GM19455 (cell line): Measurements from ENCODE around the gene PDE9A.

Experiments
- ATAC-seq: cut with Tn5 transposase; IDR thresholded peaks from one replicate; pipeline ENCODE4 v1.9.1; 2021; ENCODE audit not compliant: unreplicated experiment

Gene PDE9A

DNA sequence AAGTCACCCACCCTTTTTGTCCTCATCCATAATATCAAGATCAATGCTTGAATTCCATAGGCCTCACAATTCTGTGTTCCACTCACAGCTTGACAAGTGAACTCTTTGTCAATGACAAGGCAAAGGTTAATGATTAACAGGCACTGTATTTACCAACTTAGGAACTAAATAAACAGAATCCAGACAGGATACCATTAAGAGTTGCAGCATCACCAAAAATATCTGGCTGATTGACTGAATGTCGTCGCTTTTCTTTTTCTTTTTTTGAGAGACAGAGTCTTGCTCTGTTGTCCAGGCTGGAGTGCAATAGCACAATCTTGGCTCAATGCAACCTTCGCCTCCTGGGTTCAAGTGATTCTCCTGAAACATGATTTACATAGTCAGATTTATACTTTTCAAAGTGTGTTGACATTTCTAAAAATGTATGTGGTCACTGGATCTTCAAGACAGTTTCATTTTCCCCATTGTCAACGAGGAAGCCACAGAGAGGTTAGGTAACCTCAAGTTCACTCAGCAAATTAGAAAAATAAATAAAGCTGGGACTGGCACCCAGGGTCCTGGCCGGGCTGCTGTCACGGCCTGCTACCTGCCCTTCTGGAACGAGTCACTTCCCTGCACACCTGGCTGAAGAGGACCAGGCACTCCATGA is 81.0 kb downstream of the PDE9A start:
- ATAC-seq = no peak

DNA sequence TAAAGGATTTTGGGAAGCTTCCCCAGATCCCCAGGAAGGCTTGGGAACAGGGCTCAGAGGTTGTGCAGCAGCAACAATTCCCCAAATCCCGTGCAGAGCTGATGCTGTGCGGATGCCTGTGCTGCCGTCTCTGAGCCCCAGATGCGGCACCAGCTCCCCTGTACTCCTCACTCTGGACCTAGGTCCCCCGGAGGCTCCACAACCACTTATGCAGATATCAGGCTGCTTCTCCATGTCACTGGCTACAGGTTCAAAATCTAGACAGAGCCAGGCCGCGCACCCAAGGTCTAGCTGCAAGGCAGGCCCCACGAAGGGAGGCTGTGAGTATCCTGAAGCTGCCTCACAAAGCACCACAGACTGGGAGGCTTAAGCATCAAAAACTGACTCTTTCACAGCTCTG is 81.6 kb downstream of the PDE9A start:
- no peak for ATAC-seq

DNA sequence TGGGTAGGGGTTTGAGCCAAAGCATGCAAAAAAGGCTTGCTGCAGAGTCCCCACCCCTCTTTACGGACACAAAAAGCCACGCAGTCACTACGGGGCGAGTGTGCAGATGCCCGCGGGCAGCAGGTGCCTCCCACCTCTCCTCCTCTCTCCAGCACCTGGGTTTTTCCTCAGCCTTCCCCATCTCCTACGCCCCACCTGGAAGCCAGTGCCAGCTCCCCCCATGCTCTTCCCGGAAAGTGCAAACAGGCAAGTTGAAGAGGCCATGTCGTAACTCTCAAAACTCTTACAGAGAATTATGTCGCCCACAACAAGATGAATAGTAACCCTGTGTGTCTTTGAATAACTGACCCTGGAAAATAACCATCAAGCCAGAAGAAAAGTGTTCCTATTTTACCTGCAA is 82.5 kb downstream of the PDE9A start:
- ATAC-seq = no peak

GRCh38 chr21:42736646-42737350 is 83.4 kb downstream of the PDE9A start:
- no peak for ATAC-seq

- no peak for ATAC-seq
Observed at GRCh38 chr21:42737951-42738590, 84.7 kb downstream of the PDE9A start.

DNA sequence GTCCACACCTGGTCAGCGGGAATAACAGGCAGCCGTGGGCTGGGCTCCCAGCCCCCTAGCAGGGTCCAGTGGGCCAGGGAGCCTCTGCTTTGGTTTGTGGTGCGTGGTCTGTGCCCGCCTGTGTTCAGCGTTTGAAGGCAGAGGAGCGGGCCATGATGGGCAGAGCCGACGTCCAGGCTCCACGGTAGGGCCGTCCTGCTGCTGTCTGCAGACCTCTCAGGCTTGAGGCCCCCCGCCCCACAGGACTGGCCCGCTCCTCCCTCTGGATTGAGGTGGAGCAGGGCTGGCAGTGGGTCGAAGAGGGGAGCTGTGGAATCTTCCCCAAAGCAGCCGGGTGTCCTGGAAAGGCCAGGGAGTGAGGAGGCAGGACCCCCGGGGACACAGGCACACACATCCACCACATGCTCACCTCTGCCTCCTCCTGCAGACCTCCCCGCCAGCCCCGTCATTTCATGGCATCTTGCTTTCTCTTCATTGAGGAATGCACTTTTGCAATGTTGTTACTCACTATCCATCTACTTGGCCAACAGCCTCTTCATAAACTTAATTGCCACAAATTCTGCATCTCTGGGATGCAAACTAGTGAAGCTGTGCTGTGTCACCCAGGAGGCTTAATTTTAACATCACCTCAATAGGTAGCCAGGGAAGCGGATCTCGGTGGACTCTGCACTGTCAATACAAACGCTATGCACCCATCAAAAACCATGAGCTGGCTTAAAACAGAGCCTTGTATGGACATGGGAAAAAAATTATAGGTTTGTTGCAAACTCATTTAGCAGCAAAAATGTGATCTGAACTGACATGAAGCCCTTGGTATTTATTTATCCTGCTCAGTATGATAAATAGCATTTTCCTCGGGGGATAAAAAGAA is 85.9 kb downstream of the PDE9A start:
- ATAC-seq = no peak

- no peak for ATAC-seq
Observed at GRCh38 chr21:42740405-42740909, 87.0 kb downstream of the PDE9A start.

DNA sequence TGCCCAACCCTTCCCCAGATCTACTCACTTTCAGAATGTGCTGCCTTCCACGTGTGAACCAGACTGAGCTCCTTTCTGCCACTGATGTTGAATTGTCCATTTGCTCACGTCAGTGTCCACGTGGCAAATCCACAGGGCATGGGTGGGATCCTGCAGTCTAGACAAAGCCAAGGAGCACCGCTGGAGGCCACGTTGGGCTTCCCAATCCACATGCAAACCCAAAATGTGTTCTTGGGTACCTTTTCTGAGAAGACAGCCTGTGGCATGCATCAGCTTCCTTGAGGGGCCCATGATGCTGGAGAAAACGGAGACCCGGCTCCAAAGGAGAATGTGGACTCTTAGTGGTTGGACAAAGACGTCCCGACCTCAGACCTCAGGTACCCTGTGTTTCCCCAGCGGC is 87.6 kb downstream of the PDE9A start:
- ATAC-seq = no peak

DNA sequence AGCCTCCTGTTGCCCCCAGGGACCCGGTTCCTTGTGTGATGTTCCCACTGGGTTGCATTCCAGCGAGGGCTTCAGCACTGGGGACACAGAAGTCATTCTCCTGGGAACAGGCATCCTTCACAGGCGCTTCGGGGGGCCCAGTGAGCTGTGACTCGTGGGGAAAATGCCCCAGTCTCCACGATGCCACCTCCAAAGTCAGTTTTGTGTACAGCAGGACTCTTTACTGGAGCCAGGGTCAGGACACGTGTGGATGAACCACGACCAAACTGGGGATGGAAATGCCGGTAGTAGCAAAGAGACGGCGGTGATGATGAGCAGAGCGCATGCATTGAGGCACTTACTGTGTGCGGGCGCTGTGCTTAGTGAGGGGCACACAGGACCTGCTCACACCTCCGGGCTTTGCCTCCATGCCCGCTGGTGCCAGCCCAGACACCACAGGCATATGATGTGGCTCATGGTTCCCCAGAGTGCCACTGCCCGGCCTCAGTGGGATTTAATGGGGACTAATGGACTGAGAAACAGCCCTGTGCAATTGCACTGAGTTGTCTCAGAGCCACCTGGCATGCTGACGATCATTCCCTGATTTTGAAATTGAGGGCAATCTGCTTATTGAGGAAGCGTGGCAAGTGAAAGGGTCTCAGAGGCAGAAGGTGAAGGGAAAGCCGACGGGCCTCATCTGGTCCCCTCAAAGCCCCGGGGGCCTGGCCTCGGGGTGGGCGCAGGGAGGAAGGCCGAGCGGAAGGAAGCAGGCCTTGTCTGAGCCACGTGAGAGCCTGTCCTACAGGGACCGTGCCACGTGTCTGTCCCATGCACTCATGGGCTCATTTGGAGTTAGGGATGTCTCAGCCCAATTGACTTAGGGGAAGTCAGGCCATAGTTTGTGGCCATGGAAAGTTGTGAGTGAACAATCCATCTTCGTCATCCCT is 91.4 kb downstream of the PDE9A start:
- ATAC-seq = no peak

GRCh38 chr21:42745511-42746239 is 92.3 kb downstream of the PDE9A start:
- no peak for ATAC-seq

DNA sequence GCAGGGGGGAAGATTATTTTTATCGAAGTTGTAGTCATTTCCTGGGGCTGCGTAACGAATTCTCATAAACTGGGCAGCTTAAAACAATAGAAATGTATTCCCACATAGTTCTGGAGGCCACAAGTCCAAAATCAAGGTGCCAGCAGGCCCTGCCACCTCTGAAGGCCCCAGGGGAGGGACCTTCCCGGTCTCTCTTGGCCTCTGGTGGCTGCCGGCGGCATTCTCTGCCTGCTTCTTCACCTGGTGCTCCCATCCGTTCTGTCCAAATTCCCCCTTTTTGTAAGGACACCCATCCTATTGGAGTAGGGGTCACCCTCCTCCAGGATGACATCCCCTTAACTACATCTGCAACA is 92.8 kb downstream of the PDE9A start:
- ATAC-seq = no peak

GRCh38 chr21:42746593-42747275 is 93.3 kb downstream of the PDE9A start:
- ATAC-seq = no peak

DNA sequence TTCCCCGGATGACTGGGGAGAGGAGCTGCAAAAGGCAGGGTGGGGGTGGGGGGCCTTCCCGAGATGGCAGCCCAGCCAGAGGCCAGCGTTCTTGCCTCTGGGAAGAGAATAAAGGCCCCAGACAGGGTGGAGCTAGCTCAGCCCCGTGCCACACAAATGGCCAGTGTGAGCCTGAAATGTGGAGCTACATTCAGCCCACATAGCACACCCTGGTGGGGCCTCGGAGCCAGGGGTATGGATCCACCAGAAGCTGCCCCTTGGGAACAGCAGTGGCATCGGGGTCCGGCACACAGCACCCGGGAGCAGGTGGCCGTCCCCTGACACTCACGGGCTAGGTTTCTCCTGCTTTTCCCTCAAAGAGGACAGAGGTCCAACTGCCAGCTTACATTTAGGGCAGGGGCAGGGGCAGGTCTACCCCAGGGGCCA is 93.9 kb downstream of the PDE9A start:
- ATAC-seq = no peak

DNA sequence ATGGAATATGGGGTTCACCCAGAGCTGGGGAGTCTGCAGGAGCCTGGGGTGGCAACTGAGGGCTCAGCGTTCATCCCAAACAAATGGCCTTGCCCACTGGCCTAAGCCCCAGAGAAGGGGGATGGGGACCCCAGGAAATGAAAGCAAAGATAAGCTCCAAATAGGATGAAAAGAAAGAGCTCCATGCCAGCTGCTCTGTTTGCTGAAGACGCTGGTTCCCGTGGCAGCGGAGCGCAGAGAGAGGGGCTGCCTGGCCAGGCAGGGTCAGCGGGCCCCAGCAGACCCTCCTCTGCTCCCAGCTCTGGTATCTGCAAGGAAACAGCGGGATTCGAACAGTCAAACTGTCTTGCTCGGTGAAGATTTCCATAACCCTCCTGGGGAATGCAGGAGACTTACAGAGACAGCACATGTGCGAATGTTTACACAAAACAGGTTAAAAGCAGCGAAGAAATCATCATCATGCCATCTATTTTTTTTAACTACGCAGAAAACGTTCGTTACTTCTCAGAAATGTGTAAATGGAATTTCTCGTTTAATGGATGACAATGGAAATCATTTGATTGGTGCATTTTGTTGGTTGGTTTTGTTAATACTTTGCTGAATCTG is 94.4 kb downstream of the PDE9A start:
- ATAC-seq = no peak

DNA sequence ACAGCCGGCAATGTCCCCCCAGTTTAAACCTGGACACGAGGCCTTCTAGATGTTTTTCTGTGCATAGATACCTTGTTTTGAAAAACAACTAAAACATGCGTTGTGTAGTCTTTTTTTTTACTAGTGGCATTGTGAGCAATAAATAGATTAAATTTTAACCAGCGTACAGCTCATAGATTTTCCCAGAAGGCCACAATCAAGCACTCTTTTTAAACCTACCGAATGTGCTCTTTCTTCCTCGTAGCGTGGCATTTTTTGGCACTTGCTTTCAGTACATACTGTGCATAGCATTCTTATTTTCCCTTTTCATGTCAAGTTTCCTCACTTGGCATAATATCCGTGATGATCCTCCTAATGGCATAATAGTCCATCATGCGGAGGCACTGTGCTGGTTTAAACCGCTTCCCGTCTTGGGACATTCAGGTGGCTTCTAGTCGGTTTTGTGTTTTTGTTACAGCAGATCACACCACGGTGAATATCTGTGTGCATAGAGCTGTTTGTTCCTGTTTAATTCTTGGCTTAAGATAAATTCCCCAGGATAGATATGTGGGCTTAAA is 95.3 kb downstream of the PDE9A start:
- no peak for ATAC-seq

GRCh38 chr21:42750737-42751530 is 97.5 kb downstream of the PDE9A start:
- no peak for ATAC-seq

DNA sequence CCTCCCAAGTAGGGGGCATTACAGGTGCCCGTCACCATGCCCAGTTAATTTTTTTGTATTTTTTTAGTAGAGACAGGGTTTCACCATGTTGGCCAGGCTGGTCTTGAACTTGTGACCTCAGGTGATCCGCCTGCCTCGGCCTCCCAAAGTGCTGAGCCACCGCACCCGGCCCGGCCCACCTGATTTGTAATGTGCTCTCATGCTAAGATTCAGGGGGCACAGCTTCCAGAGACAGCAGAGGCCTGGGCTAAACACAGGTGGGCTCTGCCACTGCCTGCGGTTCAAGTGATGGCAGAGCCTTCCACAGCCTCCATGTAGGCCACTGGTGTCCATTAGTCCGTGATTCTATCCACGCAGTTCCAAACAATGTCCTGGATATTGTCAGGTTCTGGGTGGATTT is 98.4 kb downstream of the PDE9A start:
- ATAC-seq = no peak
